Measurements from ENCODE around the gene OR7A10. TPM values are rescaled to one million over a fixed set of nuclear protein-coding genes. Genes with fewer than 3 reads are reported as not detected.

OR7A10 gene
- not detected in 2 replicates for total RNA-seq

DNA sequence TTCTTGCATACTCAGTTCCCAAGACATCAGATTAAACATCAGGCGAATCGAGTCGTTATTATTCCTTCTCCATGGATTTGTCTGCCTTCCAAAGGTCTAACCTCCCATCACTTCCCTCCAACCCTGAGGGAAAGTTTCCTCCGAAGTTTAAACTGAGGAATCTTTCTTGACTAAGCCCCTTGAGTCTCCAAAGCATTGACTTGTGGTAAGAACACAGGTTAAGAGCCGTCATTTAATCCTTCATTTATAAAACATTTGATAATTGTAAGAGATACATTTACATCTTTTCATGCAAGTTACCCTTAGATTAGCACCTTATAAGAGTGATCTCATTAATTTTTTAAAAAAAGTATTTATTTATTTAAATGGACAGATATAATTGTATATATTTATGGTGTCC is at the start of gene OR7A10:
OR7A10 (minus strand) TSS at position 101 of the 400 bp plus-strand sequence. CDS start 7,045 bp downstream, outside the sequence.

DNA sequence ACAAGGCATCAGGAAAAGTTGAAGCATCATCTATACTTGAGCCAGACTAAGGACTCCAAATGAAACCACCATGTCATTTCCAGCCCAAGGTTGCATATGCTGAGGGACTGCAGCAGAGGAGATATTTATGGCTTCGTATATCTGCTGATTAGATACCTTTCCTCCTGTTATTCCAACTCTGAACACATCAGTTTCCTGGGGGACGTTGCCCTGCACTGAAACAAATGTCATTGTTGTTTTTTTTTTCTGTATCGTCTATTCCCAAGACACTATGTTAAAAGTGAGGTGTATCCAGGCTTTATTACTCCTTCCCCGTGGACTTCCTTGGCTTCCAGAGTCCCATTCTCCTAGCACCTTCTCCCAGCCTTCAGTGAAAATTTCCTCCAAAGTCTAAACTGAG is 37.3 kb upstream of the OR7A10 start, which contains the start of gene OR7A17:
OR7A17 (minus strand) TSS at position 101 of the 400 bp plus-strand sequence. CDS start 4,777 bp downstream, outside the sequence.

DNA sequence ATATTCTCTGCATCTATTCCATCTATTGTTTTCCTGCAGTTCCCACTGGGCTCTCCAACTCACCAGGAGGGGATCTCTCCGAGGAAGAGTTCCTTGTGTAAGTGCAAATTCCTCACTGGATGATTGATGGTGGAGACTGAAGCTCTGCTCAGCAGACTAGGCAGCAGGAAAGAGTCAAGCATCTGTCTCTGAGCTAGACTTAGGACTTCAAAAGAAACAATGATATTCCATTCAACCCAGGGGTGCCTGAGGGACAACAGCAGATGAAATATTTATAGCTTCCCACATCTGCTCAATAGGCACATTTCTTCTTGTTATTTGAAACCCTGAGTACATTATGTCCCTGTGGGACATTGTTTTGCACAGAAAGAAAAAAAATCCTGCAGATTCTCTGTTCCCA is 13.7 kb downstream of the OR7A10 start, which contains the start of the genes OR7A5 and OR7C1:
OR7A5 (minus strand) TSS at position 175 of the 400 bp plus-strand sequence. CDS start 6,944 bp downstream, outside the sequence.
OR7C1 (minus strand) TSS at position 175 of the 400 bp plus-strand sequence. CDS start 35,049 bp downstream, outside the sequence.

Small RNAs within 50 kb of the gene (small RNA-seq; reads per million reads assigned to genes)
- gene AC005255.1 (not detected), gene OR7A18P (not detected)

Other genes with a start within 250 kb of the OR7A10 start
- not detected in 2 replicates for gene ADGRE3, start 174.1 kb downstream of the OR7A10 start, total RNA-seq
- gene ZNF333, start 158.9 kb downstream of the OR7A10 start, total RNA-seq = 13.4 and 14.8 TPM in 2 replicates
- not detected in 2 replicates for gene ADGRE2, start 70.4 kb downstream of the OR7A10 start, total RNA-seq
- not detected in 2 replicates for gene OR7A5, start 13.7 kb downstream of the OR7A10 start, total RNA-seq
- not detected in 2 replicates for gene OR7C1, start 13.7 kb downstream of the OR7A10 start, total RNA-seq
- gene OR7A17, start 37.2 kb upstream of the OR7A10 start, total RNA-seq = not detected in 2 replicates
- not detected in 2 replicates for gene OR7C2, start 92.6 kb upstream of the OR7A10 start, total RNA-seq
- gene SLC1A6, start 130.9 kb upstream of the OR7A10 start, total RNA-seq = not detected in 2 replicates
- gene CASP14, start 200.6 kb upstream of the OR7A10 start, total RNA-seq = not detected in 2 replicates
- not detected in 2 replicates for gene OR1I1, start 233.3 kb upstream of the OR7A10 start, total RNA-seq

Measured in thoracic aorta endothelial cell (primary cell).